Immature natural killer cell (primary cell): Measurements from ENCODE around the gene ADCY3. TPM values are rescaled to one million over a fixed set of nuclear protein-coding genes. Genes with fewer than 3 reads are reported as not detected.
"Not testable (repeated sequence)": the region's sequence is repeated elsewhere in the genome, so short reads cannot be mapped to it uniquely, and the experiment has no call there.

Experiments
- DNase-seq, 3 donors: peaks; one replicate each; pipeline ENCODE4 v3.0.0; 2022; ENCODE audit warnings: mixed read lengths in 1 of 3
- H3K27ac Mint-ChIP-seq, 6 donors: one replicate each; pipeline ENCODE4 v1.8.0; 2020; ENCODE audit warnings: mixed read lengths in 6 of 6, mild to moderate bottlenecking in 5 of 6, inconsistent platforms in 4 of 6, moderate library complexity in 3 of 6
- H3K27me3 Mint-ChIP-seq, 3 donors: one replicate each; pipeline ENCODE4 v1.8.0; 2020 to 2021; ENCODE audit warnings: low read depth in 3 of 3, mild to moderate bottlenecking in 3 of 3, mixed read lengths in 3 of 3, moderate library complexity in 3 of 3, inconsistent platforms in 1 of 3
- H3K36me3 Mint-ChIP-seq, 3 donors: one replicate each; pipeline ENCODE4 v1.8.0; 2020; ENCODE audit warnings: mixed read lengths in 3 of 3, inconsistent platforms in 2 of 3, mild to moderate bottlenecking in 2 of 3
- H3K4me1 Mint-ChIP-seq, 2 donors: one replicate each; pipeline ENCODE4 v1.8.0; 2020; ENCODE audit warnings: inconsistent platforms in 2 of 2, mild to moderate bottlenecking in 2 of 2, mixed read lengths in 2 of 2, moderate library complexity in 1 of 2
- H3K4me3 Mint-ChIP-seq, 5 donors: one replicate each; pipeline ENCODE4 v1.8.0; 2020; ENCODE audit warnings: mild to moderate bottlenecking in 5 of 5, mixed read lengths in 5 of 5, inconsistent platforms in 3 of 5, moderate library complexity in 3 of 5
- H3K9me3 Mint-ChIP-seq, 6 donors: one replicate each; pipeline ENCODE4 v1.8.0; 2020; ENCODE audit warnings: mild to moderate bottlenecking in 6 of 6, mixed read lengths in 6 of 6, inconsistent platforms in 4 of 6, moderate library complexity in 3 of 6
- polyA plus RNA-seq, 3 donors: library from polyadenylated mRNA; unstranded; fragments of 300-500 nt; fragmentation: Illumina TruSeq; gene quantifications; one replicate each; pipeline ENCODE4 v1.2.3, GENCODE V29; 2021

The ADCY3 gene
- polyA plus RNA-seq, 3 donors from 2014 or later = 0.86 to 2.1 TPM; not detected in 1

GRCh38 chr2:24839729-24840128 lies 80.3 kb downstream of the ADCY3 start:
- Mint-ChIP-seq H3K36me3 (no peaks in the 10 kb centered on the region), H3K4me3 (no peak overlapping the region), H3K9me3 (no peaks in the 10 kb centered on the region), H3K4me1 (no peaks in the 10 kb centered on the region), H3K27ac (no peak overlapping the region), H3K27me3 (no peaks in the 10 kb centered on the region)
- no peak for DNase-seq

- Mint-ChIP-seq H3K9me3 (no peaks in the 10 kb centered on the region), H3K27me3 (no peaks in the 10 kb centered on the region), H3K36me3 (no peaks in the 10 kb centered on the region), H3K27ac (no peak overlapping the region), H3K4me1 (no peaks in the 10 kb centered on the region), H3K4me3 (no peak overlapping the region)
- no peak for DNase-seq
Measured at GRCh38 chr2:24838541-24838940, 81.5 kb downstream of the ADCY3 start.

- no peak overlapping the region for H3K4me3 Mint-ChIP-seq
- DNase-seq = no peak
- no peak overlapping the region for H3K27ac Mint-ChIP-seq
- peaks cover 0 to 2% (median 0%) of the 10 kb centered on the region in 3 donors for H3K27me3 Mint-ChIP-seq
- H3K4me1 Mint-ChIP-seq = no peaks in the 10 kb centered on the region
- H3K36me3 Mint-ChIP-seq = no peaks in the 10 kb centered on the region
- no peaks in the 10 kb centered on the region for H3K9me3 Mint-ChIP-seq
Measured at GRCh38 chr2:24837996-24838513, 82.0 kb downstream of the ADCY3 start.

GRCh38 chr2:24836706-24837105 lies 83.3 kb downstream of the ADCY3 start:
- Mint-ChIP-seq H3K36me3 (no peaks in the 10 kb centered on the region), H3K27me3 (peaks cover 2% of the 10 kb centered on the region in 3 donors), H3K4me1 (no peaks in the 10 kb centered on the region), H3K9me3 (peaks cover 0 to 2% (median 0%) of the 10 kb centered on the region in 6 donors), H3K4me3 (no peak overlapping the region), H3K27ac (no peak overlapping the region)
- no peak for DNase-seq

- H3K9me3 Mint-ChIP-seq = peaks cover 0 to 2% (median 0%) of the 10 kb centered on the region in 6 donors
- H3K4me1 Mint-ChIP-seq = no peaks in the 10 kb centered on the region
- peaks cover 2 to 4% (median 2%) of the 10 kb centered on the region in 3 donors for H3K27me3 Mint-ChIP-seq
- no peaks in the 10 kb centered on the region for H3K36me3 Mint-ChIP-seq
- no peak overlapping the region for H3K4me3 Mint-ChIP-seq
- DNase-seq = no peak
- H3K27ac Mint-ChIP-seq = no peak overlapping the region
Measured at GRCh38 chr2:24836206-24836605, 83.8 kb downstream of the ADCY3 start.

GRCh38 chr2:24835411-24835810 lies 84.6 kb downstream of the ADCY3 start:
- not testable (repeated sequence) for H3K4me1 Mint-ChIP-seq, DNase-seq, H3K36me3 Mint-ChIP-seq, H3K27me3 Mint-ChIP-seq, H3K27ac Mint-ChIP-seq, H3K4me3 Mint-ChIP-seq, H3K9me3 Mint-ChIP-seq

- Mint-ChIP-seq H3K9me3 (peaks cover 0 to 2% (median 0%) of the 10 kb centered on the region in 6 donors), H3K27ac (peak overlapping the region in 1 of 6 donors; percentile 31), H3K4me1 (no peaks in the 10 kb centered on the region), H3K27me3 (peaks cover 2 to 4% (median 2%) of the 10 kb centered on the region in 3 donors), H3K36me3 (no peaks in the 10 kb centered on the region), H3K4me3 (no peak overlapping the region)
- DNase-seq = no peak
Measured at GRCh38 chr2:24834733-24835395, 85.2 kb downstream of the ADCY3 start.

GRCh38 chr2:24833821-24834732 lies 86.0 kb downstream of the ADCY3 start:
- H3K27ac Mint-ChIP-seq = peak overlapping the region in 1 of 6 donors; percentile 31
- H3K9me3 Mint-ChIP-seq = peaks cover 0 to 2% (median 0%) of the 10 kb centered on the region in 6 donors
- no peak overlapping the region for H3K4me3 Mint-ChIP-seq
- no peak for DNase-seq
- H3K4me1 Mint-ChIP-seq = no peaks in the 10 kb centered on the region
- no peaks in the 10 kb centered on the region for H3K36me3 Mint-ChIP-seq
- H3K27me3 Mint-ChIP-seq = peaks cover 2 to 4% (median 2%) of the 10 kb centered on the region in 3 donors

- Mint-ChIP-seq H3K9me3 (peaks cover 0 to 2% (median 0%) of the 10 kb centered on the region in 6 donors), H3K4me1 (no peaks in the 10 kb centered on the region), H3K27ac (no peak overlapping the region), H3K4me3 (no peak overlapping the region), H3K36me3 (no peaks in the 10 kb centered on the region), H3K27me3 (peaks cover 2 to 4% (median 2%) of the 10 kb centered on the region in 3 donors)
- DNase-seq = no peak
Measured at GRCh38 chr2:24832931-24833701, 86.9 kb downstream of the ADCY3 start.

- DNase-seq = no peak
- Mint-ChIP-seq H3K4me3 (no peak overlapping the region), H3K9me3 (peaks cover 0 to 2% (median 0%) of the 10 kb centered on the region in 6 donors), H3K27me3 (peaks cover 2 to 4% (median 2%) of the 10 kb centered on the region in 3 donors), H3K4me1 (peaks cover 3 to 5% of the 10 kb centered on the region in 2 donors), H3K36me3 (no peaks in the 10 kb centered on the region), H3K27ac (no peak overlapping the region)
Measured at GRCh38 chr2:24832521-24832920, 87.5 kb downstream of the ADCY3 start.

- H3K36me3 Mint-ChIP-seq = no peaks in the 10 kb centered on the region
- peaks cover 0 to 2% (median 0%) of the 10 kb centered on the region in 6 donors for H3K9me3 Mint-ChIP-seq
- H3K27me3 Mint-ChIP-seq = peaks cover 2 to 4% (median 2%) of the 10 kb centered on the region in 3 donors
- peaks cover 7 to 9% of the 10 kb centered on the region in 2 donors for H3K4me1 Mint-ChIP-seq
- H3K27ac Mint-ChIP-seq = no peak overlapping the region
- no peak overlapping the region for H3K4me3 Mint-ChIP-seq
- DNase-seq = no peak
Measured at GRCh38 chr2:24832073-24832461, 88.0 kb downstream of the ADCY3 start.

- no peak for DNase-seq
- peaks cover 2 to 4% (median 2%) of the 10 kb centered on the region in 3 donors for H3K27me3 Mint-ChIP-seq
- no peak overlapping the region for H3K4me3 Mint-ChIP-seq
- peaks cover 0 to 2% (median 0%) of the 10 kb centered on the region in 6 donors for H3K9me3 Mint-ChIP-seq
- peaks cover 12 to 15% of the 10 kb centered on the region in 2 donors for H3K4me1 Mint-ChIP-seq
- no peak overlapping the region for H3K27ac Mint-ChIP-seq
- no peaks in the 10 kb centered on the region for H3K36me3 Mint-ChIP-seq
Measured at GRCh38 chr2:24831221-24832072, 88.6 kb downstream of the ADCY3 start.

- H3K9me3 Mint-ChIP-seq = peaks cover 0 to 2% (median 0%) of the 10 kb centered on the region in 6 donors
- peaks cover 2 to 4% (median 2%) of the 10 kb centered on the region in 3 donors for H3K27me3 Mint-ChIP-seq
- peaks cover 19 to 22% of the 10 kb centered on the region in 2 donors for H3K4me1 Mint-ChIP-seq
- H3K27ac Mint-ChIP-seq = no peak overlapping the region
- no peak overlapping the region for H3K4me3 Mint-ChIP-seq
- DNase-seq = no peak
- H3K36me3 Mint-ChIP-seq = no peaks in the 10 kb centered on the region
Measured at GRCh38 chr2:24830786-24831185, 89.3 kb downstream of the ADCY3 start.
